Esophagus muscularis mucosa (tissue), 4 donors: Measurements from ENCODE around the gene TRPV6.

ENCODE experiments used
- CTCF ChIP-seq, 3 experiments: fragments of 200-600 bp in 2 of 3; fragments of 450-650 bp in 1 of 3; sonication (generic) in 2 of 3; IDR thresholded peaks; one replicate each; pipeline ENCODE4 v1.5.1; 2017 to 2019; ENCODE audit warnings: antibody characterized with exemption in 3 of 3, mild to moderate bottlenecking in 2 of 3, moderate library complexity in 1 of 3
- EP300 ChIP-seq: sonication (generic); formaldehyde crosslinking; IDR thresholded peaks from one replicate; pipeline ENCODE4 v1.6.1; 2017; ENCODE audit warnings: antibody characterized with exemption
- POLR2A ChIP-seq: fragments of 450-650 bp; IDR thresholded peaks from one replicate; pipeline ENCODE4 v1.6.1; 2017; ENCODE audit warnings: antibody characterized with exemption, moderate library complexity, mild to moderate bottlenecking, low read depth
- POLR2AphosphoS5 ChIP-seq, 2 donors: sonication (generic); formaldehyde crosslinking; IDR thresholded peaks; one replicate each; pipeline ENCODE4 v1.6.1; 2017; ENCODE audit warnings: antibody characterized with exemption in 2 of 2

GRCh38 chr7:142927085-142927745 is 41.7 kb upstream of the TRPV6 start:
- TF ChIP-seq POLR2AphosphoS5 (IDR thresholded peaks at IDR 0.05) = no peak
- TF ChIP-seq POLR2A = no peak
- no peak for TF ChIP-seq CTCF (IDR thresholded peaks at IDR 0.05)
- TF ChIP-seq EP300 = no peak
